HepG2 (cell line): Measurements from ENCODE around the gene ANKRD52. TPM values are rescaled to one million over a fixed set of nuclear protein-coding genes. Genes with fewer than 3 reads are reported as not detected.

Experiments
- CHD2 ChIP-seq: IDR thresholded peaks from 2 replicates; pipeline ENCODE4 v1.6.1; 2011; ENCODE audit warnings: low read depth, low read length, improper control_type of control experiment
- DR1 ChIP-seq: sonication (generic); formaldehyde crosslinking; IDR thresholded peaks from 2 replicates; pipeline ENCODE4 v1.8.0; 2021; ENCODE audit warnings: mild to moderate bottlenecking, missing genetic modification reagents, inconsistent platforms
- FOSL1 ChIP-seq: sonication (generic); formaldehyde crosslinking; IDR thresholded peaks from 2 replicates; pipeline ENCODE4 v1.9.0; 2021; ENCODE audit warnings: missing genetic modification reagents, borderline replicate concordance
- FOXA1 ChIP-seq, 2 experiments: fragments of 450-650 bp in 1 of 2; sonication (generic) in 1 of 2; formaldehyde crosslinking in 1 of 2; IDR thresholded peaks; 2 replicates each; pipeline versions ENCODE4 v1.4.0 to v1.6.1; 2016 to 2020; ENCODE audit warnings: missing genetic modification reagents in 1 of 2
- HNF1B ChIP-seq: sonication (generic); formaldehyde crosslinking; IDR thresholded peaks from 2 replicates; pipeline ENCODE4 v1.5.1; 2020; ENCODE audit warnings: mild to moderate bottlenecking, moderate library complexity, missing genetic modification reagents
- HNF4G ChIP-seq, 2 experiments: sonication (generic) in 1 of 2; formaldehyde crosslinking in 1 of 2; IDR thresholded peaks; 2 replicates each; pipeline versions ENCODE4 v1.4.0 to v1.6.1; 2011 to 2020; ENCODE audit warnings: borderline replicate concordance in 2 of 2, low read depth in 2 of 2, mild to moderate bottlenecking in 2 of 2, low read length in 1 of 2, missing genetic modification reagents in 1 of 2, moderate library complexity in 1 of 2
- HOXA9 ChIP-seq: sonication (generic); formaldehyde crosslinking; IDR thresholded peaks from 2 replicates; pipeline ENCODE4 v1.8.1; 2022; ENCODE audit warnings: missing genetic modification reagents, mild to moderate bottlenecking, moderate library complexity, borderline replicate concordance
- MTA3 ChIP-seq: sonication (generic); formaldehyde crosslinking; IDR thresholded peaks from 2 replicates; pipeline ENCODE4 v1.4.0; 2020; ENCODE audit warnings: missing genetic modification reagents
- NONO ChIP-seq, 2 experiments: fragments of 450-650 bp in 1 of 2; sonication (generic) in 1 of 2; formaldehyde crosslinking in 1 of 2; IDR thresholded peaks in 1 of 2; conservative IDR thresholded peaks in 1 of 2; 2 replicates each; pipeline versions ENCODE4 v1.6.1 to v1.8.0; 2017 to 2022; ENCODE audit warnings: mild to moderate bottlenecking in 1 of 2, missing genetic modification reagents in 1 of 2, moderate library complexity in 1 of 2
- POLR2G ChIP-seq: fragments of 200-400 bp; formaldehyde crosslinking; IDR thresholded peaks from 2 replicates; pipeline ENCODE4 v1.6.1; 2018; ENCODE audit warnings: mild to moderate bottlenecking, low read depth, low read length, moderate library complexity
- PRDM4 ChIP-seq: sonication (generic); formaldehyde crosslinking; IDR thresholded peaks from 2 replicates; pipeline ENCODE4 v1.9.0; 2021; ENCODE audit warnings: missing genetic modification reagents, borderline replicate concordance
- PTBP1 ChIP-seq: fragments of 200-400 bp; formaldehyde crosslinking; IDR thresholded peaks from 2 replicates; pipeline ENCODE4 v1.6.1; 2018; ENCODE audit warnings: low read length, low read depth; ENCODE audit not compliant: poor library complexity, severe bottlenecking
- SNAI1 ChIP-seq: sonication (generic); formaldehyde crosslinking; IDR thresholded peaks from 2 replicates; pipeline ENCODE4 v1.5.0; 2020; ENCODE audit warnings: mild to moderate bottlenecking, missing genetic modification reagents, borderline replicate concordance
- SP5 ChIP-seq: IDR thresholded peaks from 2 replicates; pipeline ENCODE4 v1.6.1; 2016; ENCODE audit warnings: low read depth, borderline replicate concordance
- ZBTB43 ChIP-seq: sonication (generic); formaldehyde crosslinking; conservative IDR thresholded peaks from 2 replicates; pipeline ENCODE4 v1.4.0; 2020; ENCODE audit warnings: missing genetic modification reagents
- ZFP36 ChIP-seq: fragments of 150-350 bp; IDR thresholded peaks from 2 replicates; pipeline ENCODE4 v1.6.1; 2018; ENCODE audit warnings: borderline replicate concordance, low read length, low read depth; ENCODE audit not compliant: partially characterized antibody
- ZFY ChIP-seq: sonication (generic); formaldehyde crosslinking; IDR thresholded peaks from 2 replicates; pipeline ENCODE4 v1.4.0; 2020; ENCODE audit warnings: missing genetic modification reagents
- ZNF17 ChIP-seq: sonication (generic); formaldehyde crosslinking; IDR thresholded peaks from 2 replicates; pipeline ENCODE4 v1.5.0; 2020; ENCODE audit warnings: mild to moderate bottlenecking, missing genetic modification reagents
- ZNF569 ChIP-seq: sonication (generic); formaldehyde crosslinking; IDR thresholded peaks from 2 replicates; pipeline ENCODE4 v1.5.0; 2020; ENCODE audit warnings: mild to moderate bottlenecking, missing genetic modification reagents, moderate library complexity, borderline replicate concordance
- ZNF589 ChIP-seq: sonication (generic); formaldehyde crosslinking; conservative IDR thresholded peaks from 2 replicates; pipeline ENCODE4 v1.8.0; 2022; ENCODE audit warnings: mild to moderate bottlenecking, moderate library complexity, missing genetic modification reagents
- ZNF780A ChIP-seq: sonication (generic); formaldehyde crosslinking; IDR thresholded peaks from 2 replicates; pipeline ENCODE4 v1.8.0; 2022; ENCODE audit warnings: mild to moderate bottlenecking, missing genetic modification reagents, moderate library complexity
- polyA plus RNA-seq, 8 experiments: library from polyadenylated mRNA; depleted of rRNA in 3 of 8; stranded (reverse) in 7 of 8; unstranded in 1 of 8; fragments of >200 nt; fragmentation: Illumina TruSeq in 4 of 8; extraction: Trizol in 4 of 8; gene quantifications; 2 replicates each; pipeline versions ENCODE4 v1.2.1 to v1.2.3, GENCODE V29; 2011 to 2016; ENCODE audit warnings: low read depth in 4 of 8, missing spikeins in 1 of 8, mixed read lengths in 1 of 8; ENCODE audit not compliant: insufficient read depth in 1 of 8
- total RNA-seq, 5 experiments: library from RNA; depleted of rRNA; stranded (reverse); fragments of >200 nt; fragmentation: Illumina TruSeq; extraction: Trizol; gene quantifications; 2 replicates each; pipeline ENCODE4 v1.2.3, GENCODE V29; 2016; ENCODE audit warnings: low read depth in 1 of 5
- TF ChIP-seq, protein P1 (sequence below): sonication (generic); formaldehyde crosslinking; IDR thresholded peaks from 2 replicates; pipeline ENCODE4 v1.5.0; 2020; ENCODE audit warnings: missing genetic modification reagents

The ANKRD52 gene
- total and polyA plus RNA-seq, 2 of the 13 experiments (the other 11 are each of a cell fraction or from before 2014, with no cell fraction given), result 7.8 to 9.2 TPM

GRCh38 chr12:56299853-56300643, 41.9 kb upstream of the ANKRD52 start, which contains the start of gene CS (continued):
- TF ChIP-seq PTBP1, result no peak
- peak; percentile 75 for TF ChIP-seq ZFY (CRISPR knock-in tag)
- TF ChIP-seq CHD2, result no peak
- peak; percentile 41; the same call in 1 of the 2 replicates for TF ChIP-seq SP5 (CRISPR knock-in tag)
- TF ChIP-seq HNF1B (CRISPR knock-in tag), result no peak
- no peak for TF ChIP-seq ZNF17 (CRISPR knock-in tag)
- no peak for TF ChIP-seq PRDM4
- no peak for TF ChIP-seq ZNF589 (CRISPR knock-in tag)
- TF ChIP-seq POLR2G, result peak; percentile 87
- TF ChIP-seq HNF4G (IDR thresholded peaks at IDR 0.05; ENCODE audit: borderline replicate concordance, low read depth, low read length), result no peak
- no peak for TF ChIP-seq HNF4G (CRISPR knock-in tag; IDR thresholded peaks at IDR 0.05; ENCODE audit: borderline replicate concordance, low read depth)
- TF ChIP-seq ZBTB43 (CRISPR knock-in tag), result no peak
- no peak for TF ChIP-seq MTA3
- 0 out of 2 replicates have a peak, but pooled peaks have one; percentile 77 for TF ChIP-seq SNAI1 (CRISPR knock-in tag)
- no peak for TF ChIP-seq NONO (IDR thresholded peaks at IDR 0.05)
- TF ChIP-seq NONO (CRISPR knock-in tag; conservative IDR thresholded peaks at IDR 0.05), result peak; percentile 47; the same call in 1 of the 2 replicates
- TF ChIP-seq ZFP36, result no peak
- no peak for TF ChIP-seq FOXA1 (IDR thresholded peaks at IDR 0.05)
- no peak for TF ChIP-seq FOXA1 (CRISPR knock-in tag; IDR thresholded peaks at IDR 0.05)
- TF ChIP-seq HOXA9 (CRISPR knock-in tag), result no peak
- TF ChIP-seq ZNF780A (CRISPR knock-in tag), result no peak
- peak; percentile 71 for TF ChIP-seq DR1
- TF ChIP-seq FOSL1 (CRISPR knock-in tag), result no peak
- TF ChIP-seq, protein P1, sequence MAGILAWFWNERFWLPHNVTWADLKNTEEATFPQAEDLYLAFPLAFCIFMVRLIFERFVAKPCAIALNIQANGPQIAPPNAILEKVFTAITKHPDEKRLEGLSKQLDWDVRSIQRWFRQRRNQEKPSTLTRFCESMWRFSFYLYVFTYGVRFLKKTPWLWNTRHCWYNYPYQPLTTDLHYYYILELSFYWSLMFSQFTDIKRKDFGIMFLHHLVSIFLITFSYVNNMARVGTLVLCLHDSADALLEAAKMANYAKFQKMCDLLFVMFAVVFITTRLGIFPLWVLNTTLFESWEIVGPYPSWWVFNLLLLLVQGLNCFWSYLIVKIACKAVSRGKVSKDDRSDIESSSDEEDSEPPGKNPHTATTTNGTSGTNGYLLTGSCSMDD, result no peak
- TF ChIP-seq ZNF569, result no peak
